Thymus (tissue), 11 donors: Measurements from ENCODE around the gene FREM3. TPM values are rescaled to one million over a fixed set of nuclear protein-coding genes. Genes with fewer than 3 reads are reported as not detected.
"Not testable (repeated sequence)": the region's sequence is repeated elsewhere in the genome, so short reads cannot be mapped to it uniquely, and the experiment has no call there.

Experiments used
- DNase-seq, 9 donors: peaks; one replicate each; pipeline ENCODE4 v3.0.0-alpha.2; 2013; ENCODE audit warnings: low spot score in 9 of 9, low read depth in 6 of 9, missing footprints in 1 of 9
- H3K27ac ChIP-seq, 2 donors: one replicate each; pipeline ENCODE4 v1.5.1; 2013; ENCODE audit warnings: control low read depth in 1 of 2, low read depth in 1 of 2, low read length in 1 of 2, mild to moderate bottlenecking in 1 of 2, moderate library complexity in 1 of 2
- H3K27me3 ChIP-seq, 2 donors: one replicate each; pipeline ENCODE4 v1.5.1; 2013; ENCODE audit warnings: low read length in 1 of 2; ENCODE audit not compliant: control insufficient read depth in 2 of 2, insufficient read depth in 1 of 2
- H3K36me3 ChIP-seq, 2 donors: one replicate each; pipeline ENCODE4 v1.5.1; 2013; ENCODE audit warnings: low read length in 1 of 2, mild to moderate bottlenecking in 1 of 2, moderate library complexity in 1 of 2; ENCODE audit not compliant: control insufficient read depth in 2 of 2, insufficient read depth in 2 of 2
- H3K4me1 ChIP-seq, 2 donors: one replicate each; pipeline ENCODE4 v1.5.1; 2013; ENCODE audit warnings: low read length in 2 of 2; ENCODE audit not compliant: control insufficient read depth in 2 of 2, insufficient read depth in 2 of 2
- H3K4me3 ChIP-seq, 2 donors: one replicate each; pipeline ENCODE4 v1.5.1; 2013; ENCODE audit warnings: low read length in 2 of 2, control low read depth in 1 of 2, mild to moderate bottlenecking in 1 of 2
- H3K9me3 ChIP-seq, 2 donors: one replicate each; pipeline ENCODE4 v1.5.1; 2013; ENCODE audit warnings: low read length in 1 of 2, mild to moderate bottlenecking in 1 of 2; ENCODE audit not compliant: control insufficient read depth in 2 of 2, insufficient read depth in 1 of 2
- WGBS: extraction: QIAGEN DNeasy Blood & Tissue Kit; methylation state at CpG from one replicate; pipeline ENCODE4 v1.1.7; 2013; 5-methylcytosine and 5-hydroxymethylcytosine counted together
- polyA plus RNA-seq: library from polyadenylated mRNA; stranded (reverse); fragments of 200-250 nt; gene quantifications from one replicate; pipeline ENCODE4 v1.2.3, GENCODE V29; 2013
- total RNA-seq: library from RNA; stranded (reverse); fragments of 120-200 nt; gene quantifications from one replicate; pipeline ENCODE4 v1.2.4, GENCODE V29; 2013
- donor health status: healthy.

The FREM3 gene
- total and polyA plus RNA-seq, 2 donors, result 0.23 to 0.71 TPM

GRCh38 chr4:143692241-143692640 is 8.2 kb downstream of the FREM3 start:
- Histone ChIP-seq H3K27ac (no peak overlapping the region), H3K4me3 (no peak overlapping the region), H3K4me1 (no peaks in the 10 kb centered on the region), H3K36me3 (no peaks in the 10 kb centered on the region), H3K27me3 (no peaks in the 10 kb centered on the region), H3K9me3 (no peaks in the 10 kb centered on the region)
- DNase-seq, result no peak
- WGBS, result 100% methylated on average over 1 of the region's 1 CpG

GRCh38 chr4:143679434-143679833 is 21.0 kb downstream of the FREM3 start:
- H3K4me3 ChIP-seq, result no peak overlapping the region
- DNase-seq, result no peak
- 97% methylated on average over 2 of the region's 2 CpGs for WGBS
- no peaks in the 10 kb centered on the region for H3K36me3 ChIP-seq
- no peaks in the 10 kb centered on the region for H3K27me3 ChIP-seq
- H3K27ac ChIP-seq, result no peak overlapping the region
- no peaks in the 10 kb centered on the region for H3K4me1 ChIP-seq
- no peaks in the 10 kb centered on the region for H3K9me3 ChIP-seq

GRCh38 chr4:143673629-143674028 is 26.8 kb downstream of the FREM3 start:
- H3K9me3 ChIP-seq, H3K4me3 ChIP-seq, DNase-seq, H3K27me3 ChIP-seq, H3K27ac ChIP-seq, H3K4me1 ChIP-seq, H3K36me3 ChIP-seq: not testable (repeated sequence)
- WGBS, result 96% methylated on average over 9 of the region's 9 CpGs

GRCh38 chr4:143668930-143669552 is 31.4 kb downstream of the FREM3 start:
- Histone ChIP-seq H3K9me3 (no peaks in the 10 kb centered on the region), H3K36me3 (no peaks in the 10 kb centered on the region), H3K27ac (no peak overlapping the region), H3K4me1 (no peaks in the 10 kb centered on the region), H3K4me3 (no peak overlapping the region), H3K27me3 (no peaks in the 10 kb centered on the region)
- no peak for DNase-seq
- 98% methylated on average over 9 of the region's 9 CpGs for WGBS

- Histone ChIP-seq H3K27me3 (no peaks in the 10 kb centered on the region), H3K4me3 (no peak overlapping the region), H3K4me1 (no peaks in the 10 kb centered on the region), H3K9me3 (no peaks in the 10 kb centered on the region), H3K27ac (no peak overlapping the region), H3K36me3 (no peaks in the 10 kb centered on the region)
- DNase-seq, result no peak
- 36% methylated on average over 4 of the region's 4 CpGs for WGBS
Measured at GRCh38 chr4:143667461-143667860, 33.0 kb downstream of the FREM3 start.

GRCh38 chr4:143658336-143658735 is 42.1 kb downstream of the FREM3 start:
- H3K36me3 ChIP-seq, result no peaks in the 10 kb centered on the region
- no peaks in the 10 kb centered on the region for H3K4me1 ChIP-seq
- no peaks in the 10 kb centered on the region for H3K27me3 ChIP-seq
- no peak overlapping the region for H3K4me3 ChIP-seq
- DNase-seq, result no peak
- H3K9me3 ChIP-seq, result no peaks in the 10 kb centered on the region
- no peak overlapping the region for H3K27ac ChIP-seq
- 96% methylated on average over 4 of the region's 4 CpGs for WGBS

GRCh38 chr4:143654571-143654970 is 45.9 kb downstream of the FREM3 start:
- WGBS, result 95% methylated on average over 1 of the region's 1 CpG
- Histone ChIP-seq H3K36me3 (no peaks in the 10 kb centered on the region), H3K4me1 (no peaks in the 10 kb centered on the region), H3K9me3 (no peaks in the 10 kb centered on the region), H3K27ac (no peak overlapping the region), H3K27me3 (no peaks in the 10 kb centered on the region), H3K4me3 (no peak overlapping the region)
- no peak for DNase-seq

- Histone ChIP-seq H3K4me3 (no peak overlapping the region), H3K36me3 (no peaks in the 10 kb centered on the region), H3K4me1 (no peaks in the 10 kb centered on the region), H3K27ac (no peak overlapping the region), H3K27me3 (no peaks in the 10 kb centered on the region), H3K9me3 (peaks cover 0 to 5% of the 10 kb centered on the region in 2 donors)
- DNase-seq, result no peak
- 97% methylated on average over 3 of the region's 3 CpGs for WGBS
Measured at GRCh38 chr4:143653031-143653430, 47.4 kb downstream of the FREM3 start.

- Histone ChIP-seq H3K9me3 (peaks cover 0 to 6% of the 10 kb centered on the region in 2 donors), H3K4me3 (no peak overlapping the region), H3K27ac (no peak overlapping the region), H3K27me3 (no peaks in the 10 kb centered on the region), H3K4me1 (no peaks in the 10 kb centered on the region), H3K36me3 (no peaks in the 10 kb centered on the region)
- DNase-seq, result no peak
Measured at GRCh38 chr4:143643399-143643798, 57.1 kb downstream of the FREM3 start.

- Histone ChIP-seq H3K9me3 (peaks cover 0 to 4% of the 10 kb centered on the region in 2 donors), H3K27ac (no peak overlapping the region), H3K4me1 (no peaks in the 10 kb centered on the region), H3K27me3 (no peaks in the 10 kb centered on the region), H3K36me3 (no peaks in the 10 kb centered on the region), H3K4me3 (no peak overlapping the region)
- no peak for DNase-seq
- 100% methylated on average over 1 of the region's 1 CpG for WGBS
Measured at GRCh38 chr4:143642611-143643010, 57.9 kb downstream of the FREM3 start.
